IPS-18a (cell line): Measurements from ENCODE around the gene IFNGR1.
A peak's percentile ranks its signal among the peaks of the same experiment; 100 is the strongest.
"Not testable (repeated sequence)": the region's sequence is repeated elsewhere in the genome, so short reads cannot be mapped to it uniquely, and the experiment has no call there.

Experiments used
- H3K27ac ChIP-seq: one replicate; pipeline ENCODE4 v1.5.1; 2013; ENCODE audit warnings: low read length
- H3K27me3 ChIP-seq: one replicate; pipeline ENCODE4 v1.6.1; 2013; ENCODE audit warnings: mild to moderate bottlenecking, low read length; ENCODE audit not compliant: control insufficient read depth, insufficient read depth
- H3K36me3 ChIP-seq: one replicate; pipeline ENCODE4 v1.6.1; 2013; ENCODE audit warnings: low read depth, low read length; ENCODE audit not compliant: control insufficient read depth
- H3K4me1 ChIP-seq: one replicate; pipeline ENCODE4 v1.6.1; 2013; ENCODE audit warnings: low read depth, low read length; ENCODE audit not compliant: control insufficient read depth
- H3K4me3 ChIP-seq: one replicate; pipeline ENCODE4 v1.5.1; 2013; ENCODE audit warnings: low read length
- H3K9ac ChIP-seq: one replicate; pipeline ENCODE4 v1.6.1; 2013; ENCODE audit warnings: mild to moderate bottlenecking, low read length, moderate library complexity
- H3K9me3 ChIP-seq: one replicate; pipeline ENCODE4 v1.6.1; 2013; ENCODE audit warnings: low read depth, low read length; ENCODE audit not compliant: control insufficient read depth

IFNGR1 gene

GRCh38 chr6:137218473-137218916 is 690 bp downstream of the IFNGR1 start:
- Histone ChIP-seq H3K36me3 (no peaks in the 10 kb centered on the region), H3K9ac (peak overlapping the region; percentile 86), H3K9me3 (no peaks in the 10 kb centered on the region), H3K27ac (peak overlapping the region; percentile 15), H3K4me1 (peaks cover 12% of the 10 kb centered on the region), H3K27me3 (no peaks in the 10 kb centered on the region), H3K4me3 (peak overlapping the region; percentile 96)

- Histone ChIP-seq H3K4me3 (peak overlapping the region; percentile 96), H3K27ac (no peak overlapping the region), H3K36me3 (no peaks in the 10 kb centered on the region), H3K9ac (peak overlapping the region; percentile 86), H3K9me3 (no peaks in the 10 kb centered on the region), H3K4me1 (peaks cover 12% of the 10 kb centered on the region), H3K27me3 (no peaks in the 10 kb centered on the region)
Observed at GRCh38 chr6:137217801-137218472, 1.2 kb downstream of the IFNGR1 start.

DNA sequence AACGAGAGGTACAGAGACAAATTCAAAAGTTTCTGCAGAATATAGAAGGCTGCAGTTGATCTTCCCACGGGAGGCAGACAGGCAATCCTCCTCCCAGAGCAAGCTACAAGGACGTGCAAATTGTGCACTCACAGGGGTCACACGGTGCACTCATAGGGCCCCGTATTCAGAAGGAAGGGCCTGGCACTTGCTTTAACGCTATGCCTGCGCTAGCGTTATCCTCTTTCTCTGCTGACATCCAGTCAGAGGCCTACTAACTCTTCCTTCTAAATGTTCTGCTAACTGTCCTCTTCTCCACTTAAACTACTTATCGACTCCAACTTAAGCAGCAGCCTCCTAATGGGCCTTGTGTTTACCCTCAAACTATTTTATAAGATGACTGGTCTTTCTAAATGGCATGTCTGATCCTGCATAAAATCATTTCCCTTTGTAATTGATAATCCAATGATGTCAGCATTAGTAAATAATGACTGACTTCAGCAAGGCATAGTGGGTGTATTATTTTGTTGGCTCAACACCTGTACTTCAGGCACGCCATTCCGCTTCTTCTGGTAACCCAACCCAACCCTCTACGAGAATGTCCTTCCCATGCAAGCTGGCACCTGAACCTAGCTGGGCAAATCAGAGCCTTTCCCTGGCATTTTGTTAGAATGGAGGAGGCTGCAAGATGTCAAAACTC is 2.2 kb downstream of the IFNGR1 start:
- no peaks in the 10 kb centered on the region for H3K9me3 ChIP-seq
- no peak overlapping the region for H3K27ac ChIP-seq
- no peaks in the 10 kb centered on the region for H3K36me3 ChIP-seq
- no peaks in the 10 kb centered on the region for H3K27me3 ChIP-seq
- peak overlapping the region; percentile 96 for H3K4me3 ChIP-seq
- H3K4me1 ChIP-seq, result peaks cover 12% of the 10 kb centered on the region
- no peak overlapping the region for H3K9ac ChIP-seq

GRCh38 chr6:137216106-137216505 is 3.1 kb downstream of the IFNGR1 start:
- no peak overlapping the region for H3K27ac ChIP-seq
- H3K9me3 ChIP-seq, result no peaks in the 10 kb centered on the region
- H3K4me3 ChIP-seq, result no peak overlapping the region
- H3K4me1 ChIP-seq, result peaks cover 12% of the 10 kb centered on the region
- no peak overlapping the region for H3K9ac ChIP-seq
- no peaks in the 10 kb centered on the region for H3K27me3 ChIP-seq
- H3K36me3 ChIP-seq, result no peaks in the 10 kb centered on the region

- H3K4me1 ChIP-seq, result peaks cover 12% of the 10 kb centered on the region
- not testable (repeated sequence) for H3K9me3 ChIP-seq, H3K36me3 ChIP-seq, H3K9ac ChIP-seq, H3K27ac ChIP-seq, H3K27me3 ChIP-seq, H3K4me3 ChIP-seq
Observed at GRCh38 chr6:137215630-137216029, 3.6 kb downstream of the IFNGR1 start.

DNA sequence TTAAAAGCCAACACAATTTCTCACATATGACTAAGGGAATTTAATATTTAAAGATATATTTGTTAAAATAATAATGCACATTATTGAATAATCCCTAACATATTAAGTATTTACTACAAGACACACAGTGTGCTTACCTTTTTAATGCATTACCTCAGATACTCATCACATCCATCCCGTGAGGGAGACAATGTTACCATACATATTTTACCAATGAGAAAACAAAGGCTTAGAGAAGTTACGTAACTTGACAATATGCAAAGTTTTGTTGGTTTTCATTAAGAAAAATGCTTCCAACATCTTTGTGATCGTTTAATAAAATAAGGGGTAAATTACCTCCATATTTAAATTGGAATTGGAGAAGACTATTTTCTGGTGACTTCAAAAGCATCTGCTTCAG is 4.3 kb downstream of the IFNGR1 start:
- Histone ChIP-seq H3K4me3 (no peak overlapping the region), H3K9ac (no peak overlapping the region), H3K36me3 (no peaks in the 10 kb centered on the region), H3K27ac (no peak overlapping the region), H3K4me1 (peaks cover 10% of the 10 kb centered on the region), H3K9me3 (peaks cover 3% of the 10 kb centered on the region), H3K27me3 (no peaks in the 10 kb centered on the region)

DNA sequence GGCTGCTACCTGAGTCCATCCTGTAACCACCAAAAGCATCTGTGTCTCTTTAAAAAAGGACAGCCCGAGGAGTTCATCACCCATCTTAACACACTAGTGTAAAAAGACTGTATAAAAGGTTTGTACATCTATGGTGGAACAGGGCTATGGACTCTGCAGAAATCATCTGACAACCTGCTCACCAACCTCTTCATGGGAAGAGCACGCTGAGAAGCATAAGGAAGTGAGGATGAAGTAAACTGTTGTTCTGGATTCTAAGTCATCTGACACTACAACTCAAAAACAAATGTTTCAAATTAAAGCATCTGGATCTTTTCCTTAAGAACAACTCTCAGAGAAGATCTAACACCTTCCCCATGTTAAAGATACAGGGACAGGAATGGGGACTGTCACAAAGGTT is 5.4 kb downstream of the IFNGR1 start:
- H3K9ac ChIP-seq, result no peak overlapping the region
- H3K9me3 ChIP-seq, result peaks cover 6% of the 10 kb centered on the region
- H3K4me1 ChIP-seq, result peaks cover 5% of the 10 kb centered on the region
- no peaks in the 10 kb centered on the region for H3K36me3 ChIP-seq
- no peaks in the 10 kb centered on the region for H3K27me3 ChIP-seq
- no peak overlapping the region for H3K27ac ChIP-seq
- no peak overlapping the region for H3K4me3 ChIP-seq

DNA sequence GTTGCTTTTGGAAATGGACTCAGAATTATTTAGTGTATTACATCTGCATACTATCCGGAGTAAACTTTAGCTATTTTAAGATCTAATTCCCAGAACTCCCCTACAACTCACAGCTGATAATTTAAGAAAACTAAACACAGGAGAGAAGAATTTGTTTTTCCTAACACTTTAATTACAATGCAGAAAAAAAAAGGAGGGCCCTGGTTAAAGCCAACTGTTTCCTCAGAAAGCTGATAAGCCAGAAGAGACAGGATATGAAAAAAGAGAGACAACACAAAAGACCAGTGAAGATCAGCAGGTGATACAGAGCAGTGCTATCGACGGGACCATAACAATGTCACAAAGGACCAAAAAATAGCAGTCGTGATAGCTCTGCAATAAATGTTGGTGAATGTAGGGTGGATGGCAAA is 5.8 kb downstream of the IFNGR1 start:
- no peaks in the 10 kb centered on the region for H3K36me3 ChIP-seq

GRCh38 chr6:137211910-137212309 is 7.3 kb downstream of the IFNGR1 start:
- Histone ChIP-seq H3K4me3 (no peak overlapping the region), H3K27ac (no peak overlapping the region), H3K36me3 (no peaks in the 10 kb centered on the region)

More for the DNA sequence above, 5.8 kb downstream of the IFNGR1 start:
- Histone ChIP-seq H3K9me3 (peaks cover 7% of the 10 kb centered on the region), H3K4me3 (no peak overlapping the region), H3K4me1 (peaks cover 5% of the 10 kb centered on the region), H3K27ac (no peak overlapping the region), H3K9ac (no peak overlapping the region), H3K27me3 (no peaks in the 10 kb centered on the region)

GRCh38 chr6:137210903-137211302 is 8.3 kb downstream of the IFNGR1 start:
- Histone ChIP-seq H3K4me3 (no peak overlapping the region), H3K36me3 (peaks cover 4% of the 10 kb centered on the region), H3K9ac (no peak overlapping the region), H3K27me3 (no peaks in the 10 kb centered on the region), H3K27ac (no peak overlapping the region), H3K9me3 (peaks cover 9% of the 10 kb centered on the region), H3K4me1 (no peaks in the 10 kb centered on the region)

More at GRCh38 chr6:137211910-137212309, 7.3 kb downstream of the IFNGR1 start:
- Histone ChIP-seq H3K9me3 (peaks cover 9% of the 10 kb centered on the region), H3K9ac (no peak overlapping the region), H3K27me3 (no peaks in the 10 kb centered on the region), H3K4me1 (no peaks in the 10 kb centered on the region)

DNA sequence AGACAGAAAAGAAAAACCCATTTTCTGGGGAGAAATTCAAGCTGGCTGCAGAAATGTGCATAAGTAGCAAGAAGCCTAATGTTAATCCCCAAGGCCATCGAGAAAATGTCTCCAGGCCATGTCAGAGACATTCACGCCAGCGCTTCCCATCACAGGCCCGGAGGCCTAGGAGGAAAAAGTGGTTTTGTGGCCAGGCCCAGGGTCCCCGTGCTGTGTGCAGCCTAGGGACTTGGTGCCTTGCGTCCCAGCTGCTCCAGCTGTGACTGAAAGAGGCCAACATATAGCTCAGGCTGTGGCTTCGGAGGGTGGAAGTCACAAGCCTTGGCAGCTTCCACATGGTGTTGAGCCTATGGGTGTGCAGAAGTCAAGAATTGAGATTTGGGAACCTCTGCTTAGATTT is 10.9 kb downstream of the IFNGR1 start:
- H3K4me1 ChIP-seq, result no peaks in the 10 kb centered on the region
- no peaks in the 10 kb centered on the region for H3K27me3 ChIP-seq
- H3K9ac ChIP-seq, result no peak overlapping the region
- peaks cover 9% of the 10 kb centered on the region for H3K9me3 ChIP-seq
- peaks cover 27% of the 10 kb centered on the region for H3K36me3 ChIP-seq
- no peak overlapping the region for H3K27ac ChIP-seq
- no peak overlapping the region for H3K4me3 ChIP-seq

DNA sequence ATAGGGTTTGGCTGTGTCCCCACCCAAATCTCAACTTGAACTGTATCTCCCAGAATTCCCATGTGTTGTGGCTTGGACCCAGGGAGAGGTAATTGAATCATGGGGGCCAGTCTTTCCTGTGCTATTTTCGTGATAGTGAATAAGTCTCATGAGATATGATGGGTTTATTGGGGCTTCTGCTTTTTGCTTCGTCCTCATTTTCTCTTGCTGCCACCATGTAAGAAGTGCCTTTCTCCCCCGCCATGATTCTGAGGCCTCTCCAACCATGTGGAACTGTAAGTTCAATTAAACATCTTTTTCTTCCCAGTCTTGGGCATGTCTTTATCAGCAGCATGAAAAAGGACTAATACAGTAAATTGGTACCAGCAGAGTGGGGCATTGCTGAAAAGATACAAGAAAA is 11.7 kb downstream of the IFNGR1 start:
- peaks cover 33% of the 10 kb centered on the region for H3K36me3 ChIP-seq
- not testable (repeated sequence) for H3K9ac ChIP-seq, H3K4me1 ChIP-seq, H3K9me3 ChIP-seq, H3K27me3 ChIP-seq, H3K27ac ChIP-seq, H3K4me3 ChIP-seq
